Breast epithelium (tissue), 3 donors: ENCODE data around the gene YOD1.

Source experiments
- CTCF ChIP-seq, 3 donors: fragments of 450-650 bp; IDR thresholded peaks; one replicate each; pipeline ENCODE4 v1.5.1; 2016 to 2017; ENCODE audit warnings: antibody characterized with exemption in 3 of 3, mild to moderate bottlenecking in 3 of 3, moderate library complexity in 3 of 3
- POLR2A ChIP-seq: fragments of 450-650 bp; IDR thresholded peaks from one replicate; pipeline ENCODE4 v1.6.1; 2016; ENCODE audit warnings: antibody characterized with exemption, mild to moderate bottlenecking, moderate library complexity
- POLR2AphosphoS5 ChIP-seq, 3 donors: sonication (generic); formaldehyde crosslinking; IDR thresholded peaks; one replicate each; pipeline ENCODE4 v1.6.1; 2017; ENCODE audit warnings: antibody characterized with exemption in 3 of 3

- TF ChIP-seq CTCF (IDR thresholded peaks at IDR 0.05) = no peak
- TF ChIP-seq POLR2AphosphoS5 (IDR thresholded peaks at IDR 0.05) = peak in 1 of 3 donors; percentile 42
- TF ChIP-seq POLR2A = no peak
These were observed 48.3 kb downstream of the YOD1 start for GRCh38 chr1:207002724-207003146.
